ENCODE results near the gene SRRM5.

Gene SRRM5

DNA sequence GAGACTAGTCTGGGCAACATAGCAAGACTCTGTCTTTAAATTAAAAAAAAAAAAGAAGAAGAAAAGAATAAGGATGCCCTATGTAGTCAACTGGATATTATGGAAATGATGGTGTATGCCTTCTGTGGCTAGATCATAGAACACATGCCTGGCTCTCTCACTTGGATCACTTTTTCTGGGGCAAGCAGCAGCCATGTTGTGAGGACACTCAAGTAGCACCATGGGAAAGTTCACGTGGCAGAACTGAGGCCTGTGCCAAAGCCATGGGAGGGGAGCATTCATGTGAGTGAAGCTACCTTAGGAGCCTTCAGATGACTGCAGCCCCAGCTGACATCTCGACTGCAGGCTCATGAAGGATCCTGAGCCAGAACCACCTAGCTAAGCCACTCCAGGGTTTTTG lies 46.1 kb downstream of the SRRM5 start:
- Histone ChIP-seq H3K9me2 (replicated peaks; ENCODE audit: insufficient read depth, low read length) (no peaks in the 10 kb centered on the region), H3K9me3 (replicated peaks; ENCODE audit: insufficient read depth, low read length) (no peaks in the 10 kb centered on the region), H3K27ac (ENCODE audit: low read length) (no peak overlapping the region), H3K4me3 (ENCODE audit: low read length) (no peak overlapping the region), H3K9ac (ENCODE audit: low read length) (no peak overlapping the region), H2AFZ (ENCODE audit: low read length) (no peak overlapping the region), H3K36me3 (replicated peaks; ENCODE audit: insufficient read depth, low read length) (no peaks in the 10 kb centered on the region), H3K27me3 (replicated peaks; ENCODE audit: insufficient read depth, low read length) (no peaks in the 10 kb centered on the region), H3F3A (ENCODE audit: insufficient read depth, low read length) (no peaks in the 10 kb centered on the region), H4K20me1 (ENCODE audit: insufficient read depth, low read length) (no peaks in the 10 kb centered on the region), H3K4me1 (ENCODE audit: low read length) (no peaks in the 10 kb centered on the region), H3K4me2 (ENCODE audit: low read depth, low read length) (no peak overlapping the region), H3K79me2 (ENCODE audit: low read length) (no peaks in the 10 kb centered on the region)
- TF ChIP-seq EZH2phosphoT487 (IDR thresholded peaks at IDR 0.05; ENCODE audit: low read length) (no peak), EZH2 (optimal IDR thresholded peaks at IDR 0.05; ENCODE audit: low read depth, low read length) (no peak)
- TF ChIP-seq, protein P1, sequence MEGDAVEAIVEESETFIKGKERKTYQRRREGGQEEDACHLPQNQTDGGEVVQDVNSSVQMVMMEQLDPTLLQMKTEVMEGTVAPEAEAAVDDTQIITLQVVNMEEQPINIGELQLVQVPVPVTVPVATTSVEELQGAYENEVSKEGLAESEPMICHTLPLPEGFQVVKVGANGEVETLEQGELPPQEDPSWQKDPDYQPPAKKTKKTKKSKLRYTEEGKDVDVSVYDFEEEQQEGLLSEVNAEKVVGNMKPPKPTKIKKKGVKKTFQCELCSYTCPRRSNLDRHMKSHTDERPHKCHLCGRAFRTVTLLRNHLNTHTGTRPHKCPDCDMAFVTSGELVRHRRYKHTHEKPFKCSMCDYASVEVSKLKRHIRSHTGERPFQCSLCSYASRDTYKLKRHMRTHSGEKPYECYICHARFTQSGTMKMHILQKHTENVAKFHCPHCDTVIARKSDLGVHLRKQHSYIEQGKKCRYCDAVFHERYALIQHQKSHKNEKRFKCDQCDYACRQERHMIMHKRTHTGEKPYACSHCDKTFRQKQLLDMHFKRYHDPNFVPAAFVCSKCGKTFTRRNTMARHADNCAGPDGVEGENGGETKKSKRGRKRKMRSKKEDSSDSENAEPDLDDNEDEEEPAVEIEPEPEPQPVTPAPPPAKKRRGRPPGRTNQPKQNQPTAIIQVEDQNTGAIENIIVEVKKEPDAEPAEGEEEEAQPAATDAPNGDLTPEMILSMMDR (IDR thresholded peaks at IDR 0.05; ENCODE audit: low read length), result no peak
- no peak for DNase-seq

- Histone ChIP-seq H3K4me3 (ENCODE audit: low read length) (no peak overlapping the region), H3K79me2 (ENCODE audit: low read length) (no peaks in the 10 kb centered on the region), H3F3A (ENCODE audit: insufficient read depth, low read length) (no peaks in the 10 kb centered on the region), H3K9me3 (replicated peaks; ENCODE audit: insufficient read depth, low read length) (no peaks in the 10 kb centered on the region), H3K4me1 (ENCODE audit: low read length) (no peaks in the 10 kb centered on the region), H3K4me2 (ENCODE audit: low read depth, low read length) (no peak overlapping the region), H3K27ac (ENCODE audit: low read length) (no peak overlapping the region), H3K27me3 (replicated peaks; ENCODE audit: insufficient read depth, low read length) (no peaks in the 10 kb centered on the region), H4K20me1 (ENCODE audit: insufficient read depth, low read length) (no peaks in the 10 kb centered on the region), H2AFZ (ENCODE audit: low read length) (no peak overlapping the region), H3K9ac (ENCODE audit: low read length) (no peak overlapping the region), H3K9me2 (replicated peaks; ENCODE audit: insufficient read depth, low read length) (no peaks in the 10 kb centered on the region), H3K36me3 (replicated peaks; ENCODE audit: insufficient read depth, low read length) (no peaks in the 10 kb centered on the region)
- DNase-seq, result no peak
- TF ChIP-seq EZH2 (optimal IDR thresholded peaks at IDR 0.05; ENCODE audit: low read depth, low read length) (no peak), EZH2phosphoT487 (IDR thresholded peaks at IDR 0.05; ENCODE audit: low read length) (no peak)
- TF ChIP-seq, protein P1 (IDR thresholded peaks at IDR 0.05; ENCODE audit: low read length), result no peak
Measured at GRCh38 chr19:43658494-43658893, 46.6 kb downstream of the SRRM5 start.

- H3K36me3 ChIP-seq (replicated peaks; ENCODE audit: insufficient read depth, low read length), result no peaks in the 10 kb centered on the region
- no peak overlapping the region for H3K4me3 ChIP-seq (ENCODE audit: low read length)
- no peaks in the 10 kb centered on the region for H4K20me1 ChIP-seq (ENCODE audit: insufficient read depth, low read length)
Measured at GRCh38 chr19:43660301-43660970, 48.5 kb downstream of the SRRM5 start.

More at GRCh38 chr19:43660301-43660970, 48.5 kb downstream of the SRRM5 start:
- no peaks in the 10 kb centered on the region for H3K9me3 ChIP-seq (replicated peaks; ENCODE audit: insufficient read depth, low read length)
- no peak overlapping the region for H3K9ac ChIP-seq (ENCODE audit: low read length)
- no peaks in the 10 kb centered on the region for H3F3A ChIP-seq (ENCODE audit: insufficient read depth, low read length)
- no peaks in the 10 kb centered on the region for H3K9me2 ChIP-seq (replicated peaks; ENCODE audit: insufficient read depth, low read length)
- no peaks in the 10 kb centered on the region for H3K4me1 ChIP-seq (ENCODE audit: low read length)
- no peak for DNase-seq
- no peaks in the 10 kb centered on the region for H3K27me3 ChIP-seq (replicated peaks; ENCODE audit: insufficient read depth, low read length)
- H3K79me2 ChIP-seq (ENCODE audit: low read length), result no peaks in the 10 kb centered on the region
- TF ChIP-seq, protein P1 (IDR thresholded peaks at IDR 0.05; ENCODE audit: low read length), result no peak
- TF ChIP-seq EZH2phosphoT487 (IDR thresholded peaks at IDR 0.05; ENCODE audit: low read length) (no peak), EZH2 (optimal IDR thresholded peaks at IDR 0.05; ENCODE audit: low read depth, low read length) (no peak)
- no peak overlapping the region for H3K27ac ChIP-seq (ENCODE audit: low read length)
- no peak overlapping the region for H2AFZ ChIP-seq (ENCODE audit: low read length)
- H3K4me2 ChIP-seq (ENCODE audit: low read depth, low read length), result no peak overlapping the region

Data from MM.1S (cell line).